K562 (cell line): ENCODE measurements around the gene SELENOW. TPM values are rescaled to one million over a fixed set of nuclear protein-coding genes. Genes with fewer than 3 reads are reported as not detected.

Experiments used
- ARID1B ChIP-seq: fragments of 450-650 bp; IDR thresholded peaks from 2 replicates; pipeline ENCODE4 v1.6.1; 2016; ENCODE audit warnings: antibody characterized with exemption, mild to moderate bottlenecking, inconsistent platforms
- ETV5 ChIP-seq: sonication (generic); formaldehyde crosslinking; IDR thresholded peaks from 2 replicates; pipeline ENCODE4 v1.4.0; 2020; ENCODE audit warnings: low read depth, mild to moderate bottlenecking, missing genetic modification reagents
- MTA2 ChIP-seq: fragments of 450-650 bp; IDR thresholded peaks from 2 replicates; pipeline ENCODE4 v1.6.1; 2016; ENCODE audit warnings: low read depth
- NCOA2 ChIP-seq, 2 experiments: fragments of 450-650 bp; IDR thresholded peaks; 2 replicates each; pipeline ENCODE4 v1.6.1; 2018; ENCODE audit warnings: mild to moderate bottlenecking in 2 of 2, moderate library complexity in 1 of 2; ENCODE audit not compliant: partially characterized antibody in 2 of 2
- POLR2A ChIP-seq: fragments of 450-650 bp; conservative IDR thresholded peaks from 2 replicates; pipeline ENCODE4 v1.6.1; 2016
- ZNF3 ChIP-seq: fragments of 250-450 bp; sonication (Bioruptor Pico); IDR thresholded peaks from 2 replicates; pipeline ENCODE4 v1.5.0; 2021; ENCODE audit warnings: mild to moderate bottlenecking, moderate library complexity
- ZNF431 ChIP-seq: sonication (generic); formaldehyde crosslinking; IDR thresholded peaks from 2 replicates; pipeline ENCODE4 v1.8.0; 2022; ENCODE audit warnings: mild to moderate bottlenecking, missing genetic modification reagents
- ZNF780A ChIP-seq: fragments of 250-450 bp; sonication (Bioruptor Pico); IDR thresholded peaks from 2 replicates; pipeline ENCODE4 v1.5.0; 2021; ENCODE audit warnings: mild to moderate bottlenecking
- polyA plus RNA-seq, 8 experiments: library from polyadenylated mRNA; depleted of rRNA in 4 of 8; stranded (reverse) in 5 of 8; unstranded in 3 of 8; fragments of >200 nt; fragmentation: Nextera tagmentation in 2 of 8; fragmentation: Illumina TruSeq in 1 of 8; extraction: Ambion mirVana in 2 of 8; extraction: Trizol in 1 of 8; gene quantifications; 2 replicates each; pipeline versions ENCODE4 v1.2.1 to v1.2.3, GENCODE V29; 2011 to 2014; ENCODE audit warnings: inconsistent platforms in 1 of 8, missing spikeins in 1 of 8
- total RNA-seq, 7 experiments: library from RNA; depleted of rRNA in 6 of 7; stranded (reverse); fragments of >200 nt in 6 of 7; fragmentation: Illumina TruSeq in 2 of 7; extraction: Trizol in 2 of 7; gene quantifications; 2 replicates each; pipeline versions ENCODE4 v1.2.1 to v1.2.3, GENCODE V29; 2011 to 2021; ENCODE audit warnings: low replicate concordance in 1 of 7
- TF ChIP-seq, protein P1 (sequence below): fragments of 450-650 bp; IDR thresholded peaks from 2 replicates; pipeline ENCODE4 v1.6.1; 2014; ENCODE audit warnings: low read depth, mild to moderate bottlenecking, moderate library complexity, borderline replicate concordance
- TF ChIP-seq, protein P2 (sequence below): fragments of 450-650 bp; IDR thresholded peaks from 2 replicates; pipeline ENCODE4 v1.6.1; 2016; ENCODE audit warnings: mild to moderate bottlenecking, moderate library complexity
- TF ChIP-seq, protein P3 (sequence below): fragments of 250-450 bp; sonication (Bioruptor Pico); IDR thresholded peaks from 2 replicates; pipeline ENCODE4 v1.4.0; 2020; ENCODE audit warnings: mild to moderate bottlenecking, moderate library complexity

SELENOW gene
- total and polyA plus RNA-seq, 9 of the 15 experiments (the other 6 are each of a cell fraction or from before 2014, with no cell fraction given): 91.9 to 279 (median 156) TPM

DNA sequence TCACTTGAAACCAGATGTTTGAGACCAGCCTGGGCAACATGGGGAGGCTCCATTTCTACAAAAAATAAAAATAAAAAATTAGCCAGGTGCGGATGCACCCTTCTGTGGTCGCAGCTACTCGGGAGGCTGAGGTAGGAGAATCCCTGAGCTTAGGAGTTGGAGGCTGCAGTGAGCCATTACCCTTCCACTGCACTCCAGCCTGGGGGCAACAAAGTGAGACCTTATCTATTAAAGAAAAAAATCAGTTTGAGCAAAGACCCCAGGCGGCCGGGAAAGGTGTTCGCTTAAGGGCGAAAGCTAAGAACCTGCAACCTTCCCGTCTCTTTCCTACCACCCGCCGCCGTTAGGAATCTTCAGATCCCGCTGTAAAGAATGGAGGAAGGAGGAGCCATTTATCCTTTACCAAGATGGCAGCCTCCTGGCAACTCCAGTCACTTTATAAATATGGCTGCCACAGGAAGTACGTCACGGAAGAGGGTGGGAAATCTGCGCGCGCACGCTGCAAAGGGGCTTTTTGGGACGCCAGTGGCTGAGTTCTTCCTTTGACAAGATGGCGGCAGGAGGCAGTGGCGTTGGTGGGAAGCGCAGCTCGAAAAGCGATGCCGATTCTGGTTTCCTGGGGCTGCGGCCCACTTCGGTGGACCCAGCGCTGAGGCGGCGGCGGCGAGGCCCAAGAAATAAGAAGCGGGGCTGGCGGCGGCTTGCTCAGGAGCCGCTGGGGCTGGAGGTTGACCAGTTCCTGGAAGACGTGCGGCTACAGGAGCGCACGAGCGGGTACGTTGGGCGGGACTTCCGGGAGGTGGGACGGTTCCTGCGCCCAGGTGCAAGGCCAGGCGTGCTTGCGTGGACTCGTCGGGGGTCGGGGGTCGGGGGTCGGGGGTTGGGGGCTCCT lies 33.2 kb upstream of the SELENOW start, which contains the start of gene NOP53 (continued):
- no peak for TF ChIP-seq ZNF3 (CRISPR knock-in tag)
- no peak for TF ChIP-seq ZNF431
- peak; percentile 99 for TF ChIP-seq POLR2A
- TF ChIP-seq, protein P1, sequence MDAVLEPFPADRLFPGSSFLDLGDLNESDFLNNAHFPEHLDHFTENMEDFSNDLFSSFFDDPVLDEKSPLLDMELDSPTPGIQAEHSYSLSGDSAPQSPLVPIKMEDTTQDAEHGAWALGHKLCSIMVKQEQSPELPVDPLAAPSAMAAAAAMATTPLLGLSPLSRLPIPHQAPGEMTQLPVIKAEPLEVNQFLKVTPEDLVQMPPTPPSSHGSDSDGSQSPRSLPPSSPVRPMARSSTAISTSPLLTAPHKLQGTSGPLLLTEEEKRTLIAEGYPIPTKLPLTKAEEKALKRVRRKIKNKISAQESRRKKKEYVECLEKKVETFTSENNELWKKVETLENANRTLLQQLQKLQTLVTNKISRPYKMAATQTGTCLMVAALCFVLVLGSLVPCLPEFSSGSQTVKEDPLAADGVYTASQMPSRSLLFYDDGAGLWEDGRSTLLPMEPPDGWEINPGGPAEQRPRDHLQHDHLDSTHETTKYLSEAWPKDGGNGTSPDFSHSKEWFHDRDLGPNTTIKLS: peak; percentile 73
- no peak for TF ChIP-seq MTA2
- TF ChIP-seq, protein P2, sequence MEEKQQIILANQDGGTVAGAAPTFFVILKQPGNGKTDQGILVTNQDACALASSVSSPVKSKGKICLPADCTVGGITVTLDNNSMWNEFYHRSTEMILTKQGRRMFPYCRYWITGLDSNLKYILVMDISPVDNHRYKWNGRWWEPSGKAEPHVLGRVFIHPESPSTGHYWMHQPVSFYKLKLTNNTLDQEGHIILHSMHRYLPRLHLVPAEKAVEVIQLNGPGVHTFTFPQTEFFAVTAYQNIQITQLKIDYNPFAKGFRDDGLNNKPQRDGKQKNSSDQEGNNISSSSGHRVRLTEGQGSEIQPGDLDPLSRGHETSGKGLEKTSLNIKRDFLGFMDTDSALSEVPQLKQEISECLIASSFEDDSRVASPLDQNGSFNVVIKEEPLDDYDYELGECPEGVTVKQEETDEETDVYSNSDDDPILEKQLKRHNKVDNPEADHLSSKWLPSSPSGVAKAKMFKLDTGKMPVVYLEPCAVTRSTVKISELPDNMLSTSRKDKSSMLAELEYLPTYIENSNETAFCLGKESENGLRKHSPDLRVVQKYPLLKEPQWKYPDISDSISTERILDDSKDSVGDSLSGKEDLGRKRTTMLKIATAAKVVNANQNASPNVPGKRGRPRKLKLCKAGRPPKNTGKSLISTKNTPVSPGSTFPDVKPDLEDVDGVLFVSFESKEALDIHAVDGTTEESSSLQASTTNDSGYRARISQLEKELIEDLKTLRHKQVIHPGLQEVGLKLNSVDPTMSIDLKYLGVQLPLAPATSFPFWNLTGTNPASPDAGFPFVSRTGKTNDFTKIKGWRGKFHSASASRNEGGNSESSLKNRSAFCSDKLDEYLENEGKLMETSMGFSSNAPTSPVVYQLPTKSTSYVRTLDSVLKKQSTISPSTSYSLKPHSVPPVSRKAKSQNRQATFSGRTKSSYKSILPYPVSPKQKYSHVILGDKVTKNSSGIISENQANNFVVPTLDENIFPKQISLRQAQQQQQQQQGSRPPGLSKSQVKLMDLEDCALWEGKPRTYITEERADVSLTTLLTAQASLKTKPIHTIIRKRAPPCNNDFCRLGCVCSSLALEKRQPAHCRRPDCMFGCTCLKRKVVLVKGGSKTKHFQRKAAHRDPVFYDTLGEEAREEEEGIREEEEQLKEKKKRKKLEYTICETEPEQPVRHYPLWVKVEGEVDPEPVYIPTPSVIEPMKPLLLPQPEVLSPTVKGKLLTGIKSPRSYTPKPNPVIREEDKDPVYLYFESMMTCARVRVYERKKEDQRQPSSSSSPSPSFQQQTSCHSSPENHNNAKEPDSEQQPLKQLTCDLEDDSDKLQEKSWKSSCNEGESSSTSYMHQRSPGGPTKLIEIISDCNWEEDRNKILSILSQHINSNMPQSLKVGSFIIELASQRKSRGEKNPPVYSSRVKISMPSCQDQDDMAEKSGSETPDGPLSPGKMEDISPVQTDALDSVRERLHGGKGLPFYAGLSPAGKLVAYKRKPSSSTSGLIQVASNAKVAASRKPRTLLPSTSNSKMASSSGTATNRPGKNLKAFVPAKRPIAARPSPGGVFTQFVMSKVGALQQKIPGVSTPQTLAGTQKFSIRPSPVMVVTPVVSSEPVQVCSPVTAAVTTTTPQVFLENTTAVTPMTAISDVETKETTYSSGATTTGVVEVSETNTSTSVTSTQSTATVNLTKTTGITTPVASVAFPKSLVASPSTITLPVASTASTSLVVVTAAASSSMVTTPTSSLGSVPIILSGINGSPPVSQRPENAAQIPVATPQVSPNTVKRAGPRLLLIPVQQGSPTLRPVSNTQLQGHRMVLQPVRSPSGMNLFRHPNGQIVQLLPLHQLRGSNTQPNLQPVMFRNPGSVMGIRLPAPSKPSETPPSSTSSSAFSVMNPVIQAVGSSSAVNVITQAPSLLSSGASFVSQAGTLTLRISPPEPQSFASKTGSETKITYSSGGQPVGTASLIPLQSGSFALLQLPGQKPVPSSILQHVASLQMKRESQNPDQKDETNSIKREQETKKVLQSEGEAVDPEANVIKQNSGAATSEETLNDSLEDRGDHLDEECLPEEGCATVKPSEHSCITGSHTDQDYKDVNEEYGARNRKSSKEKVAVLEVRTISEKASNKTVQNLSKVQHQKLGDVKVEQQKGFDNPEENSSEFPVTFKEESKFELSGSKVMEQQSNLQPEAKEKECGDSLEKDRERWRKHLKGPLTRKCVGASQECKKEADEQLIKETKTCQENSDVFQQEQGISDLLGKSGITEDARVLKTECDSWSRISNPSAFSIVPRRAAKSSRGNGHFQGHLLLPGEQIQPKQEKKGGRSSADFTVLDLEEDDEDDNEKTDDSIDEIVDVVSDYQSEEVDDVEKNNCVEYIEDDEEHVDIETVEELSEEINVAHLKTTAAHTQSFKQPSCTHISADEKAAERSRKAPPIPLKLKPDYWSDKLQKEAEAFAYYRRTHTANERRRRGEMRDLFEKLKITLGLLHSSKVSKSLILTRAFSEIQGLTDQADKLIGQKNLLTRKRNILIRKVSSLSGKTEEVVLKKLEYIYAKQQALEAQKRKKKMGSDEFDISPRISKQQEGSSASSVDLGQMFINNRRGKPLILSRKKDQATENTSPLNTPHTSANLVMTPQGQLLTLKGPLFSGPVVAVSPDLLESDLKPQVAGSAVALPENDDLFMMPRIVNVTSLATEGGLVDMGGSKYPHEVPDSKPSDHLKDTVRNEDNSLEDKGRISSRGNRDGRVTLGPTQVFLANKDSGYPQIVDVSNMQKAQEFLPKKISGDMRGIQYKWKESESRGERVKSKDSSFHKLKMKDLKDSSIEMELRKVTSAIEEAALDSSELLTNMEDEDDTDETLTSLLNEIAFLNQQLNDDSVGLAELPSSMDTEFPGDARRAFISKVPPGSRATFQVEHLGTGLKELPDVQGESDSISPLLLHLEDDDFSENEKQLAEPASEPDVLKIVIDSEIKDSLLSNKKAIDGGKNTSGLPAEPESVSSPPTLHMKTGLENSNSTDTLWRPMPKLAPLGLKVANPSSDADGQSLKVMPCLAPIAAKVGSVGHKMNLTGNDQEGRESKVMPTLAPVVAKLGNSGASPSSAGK: no peak; the same call in 1 of the 2 replicates
- no peak for TF ChIP-seq ZNF780A
- TF ChIP-seq ARID1B: no peak
- TF ChIP-seq NCOA2 (IDR thresholded peaks at IDR 0.05; ENCODE audit: partially characterized antibody in 2 of 2): no peak
- TF ChIP-seq, protein P3, sequence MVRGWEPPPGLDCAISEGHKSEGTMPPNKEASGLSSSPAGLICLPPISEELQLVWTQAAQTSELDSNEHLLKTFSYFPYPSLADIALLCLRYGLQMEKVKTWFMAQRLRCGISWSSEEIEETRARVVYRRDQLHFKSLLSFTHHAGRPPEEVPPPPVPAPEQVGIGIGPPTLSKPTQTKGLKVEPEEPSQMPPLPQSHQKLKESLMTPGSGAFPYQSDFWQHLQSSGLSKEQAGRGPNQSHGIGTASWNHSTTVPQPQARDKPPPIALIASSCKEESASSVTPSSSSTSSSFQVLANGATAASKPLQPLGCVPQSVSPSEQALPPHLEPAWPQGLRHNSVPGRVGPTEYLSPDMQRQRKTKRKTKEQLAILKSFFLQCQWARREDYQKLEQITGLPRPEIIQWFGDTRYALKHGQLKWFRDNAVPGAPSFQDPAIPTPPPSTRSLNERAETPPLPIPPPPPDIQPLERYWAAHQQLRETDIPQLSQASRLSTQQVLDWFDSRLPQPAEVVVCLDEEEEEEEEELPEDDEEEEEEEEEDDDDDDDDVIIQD (CRISPR knock-in tag): no peak
- 0 out of 2 replicates have a peak, but pooled peaks have one; percentile 39 for TF ChIP-seq ETV5 (CRISPR knock-in tag)
